Neuronal stem cell (in vitro differentiated cells): ENCODE measurements around the gene ORM2.
A peak's percentile ranks its signal among the peaks of the same experiment; 100 is the strongest.

Source experiments
- DNase-seq: peaks from one replicate; pipeline ENCODE4 v3.0.0-alpha.2; 2013; ENCODE audit warnings: low spot score
- H2AFZ ChIP-seq: one replicate; pipeline ENCODE4 v1.6.1; 2013; ENCODE audit warnings: mild to moderate bottlenecking, low read length, inconsistent platforms
- H2AK5ac ChIP-seq: 2 replicates; pipeline ENCODE4 v1.6.1; 2013; ENCODE audit warnings: low read depth, mild to moderate bottlenecking, inconsistent platforms, low read length, moderate library complexity, mixed read lengths
- H2BK120ac ChIP-seq: 2 replicates; pipeline ENCODE4 v1.6.1; 2013; ENCODE audit warnings: low read depth, mild to moderate bottlenecking, inconsistent platforms, low read length, moderate library complexity, mixed read lengths
- H2BK12ac ChIP-seq: one replicate; pipeline ENCODE4 v1.6.1; 2013; ENCODE audit warnings: low read length, inconsistent platforms
- H2BK15ac ChIP-seq: 2 replicates; pipeline ENCODE4 v1.6.1; 2013; ENCODE audit warnings: mild to moderate bottlenecking, low read length, inconsistent platforms, mixed read lengths
- H2BK5ac ChIP-seq: one replicate; pipeline ENCODE4 v1.6.1; 2013; ENCODE audit warnings: inconsistent platforms, mild to moderate bottlenecking, low read length, moderate library complexity
- H3K14ac ChIP-seq: one replicate; pipeline ENCODE4 v1.6.1; 2013; ENCODE audit warnings: low read length, inconsistent platforms
- H3K18ac ChIP-seq: 2 replicates; pipeline ENCODE4 v1.6.1; 2013; ENCODE audit warnings: low read length, inconsistent platforms
- H3K23ac ChIP-seq: 2 replicates; pipeline ENCODE4 v1.6.1; 2013; ENCODE audit warnings: low read depth, mild to moderate bottlenecking, mixed read lengths, low read length, inconsistent platforms; ENCODE audit not compliant: poor library complexity
- H3K27ac ChIP-seq: replicated peaks from 3 replicates; pipeline ENCODE4 v1.5.1; 2013; ENCODE audit warnings: low read length, inconsistent platforms
- H3K27me3 ChIP-seq, 3 experiments: 2 replicates each; pipeline ENCODE4 v1.6.1; 2013; ENCODE audit warnings: low read length in 3 of 3, mild to moderate bottlenecking in 2 of 3, inconsistent platforms in 1 of 3, low read depth in 1 of 3, mixed read lengths in 1 of 3, moderate library complexity in 1 of 3; ENCODE audit not compliant: control insufficient read depth in 3 of 3, insufficient read depth in 3 of 3
- H3K36me3 ChIP-seq, 2 donors: replicated peaks in 1 of 2; 2 replicates each; pipeline ENCODE4 v1.6.1; 2013; ENCODE audit warnings: low read length in 2 of 2; ENCODE audit not compliant: control insufficient read depth in 2 of 2, insufficient read depth in 2 of 2
- H3K4ac ChIP-seq: 2 replicates; pipeline ENCODE4 v1.6.1; 2013; ENCODE audit warnings: inconsistent platforms, mild to moderate bottlenecking, low read length, moderate library complexity
- H3K4me1 ChIP-seq, 2 donors: 1 replicate in 1 of 2; 2 replicates in 1 of 2; pipeline ENCODE4 v1.6.1; 2013; ENCODE audit warnings: low read length in 2 of 2, low read depth in 1 of 2; ENCODE audit not compliant: control insufficient read depth in 2 of 2, insufficient read depth in 1 of 2
- H3K4me2 ChIP-seq: one replicate; pipeline ENCODE4 v1.6.1; 2013; ENCODE audit warnings: mild to moderate bottlenecking, low read length, inconsistent platforms; ENCODE audit not compliant: insufficient read depth, poor library complexity, severe bottlenecking
- H3K4me3 ChIP-seq, 2 donors: 2 replicates each; pipeline ENCODE4 v1.5.1; 2013; ENCODE audit warnings: low read length in 2 of 2, mild to moderate bottlenecking in 2 of 2, inconsistent platforms in 1 of 2, moderate library complexity in 1 of 2
- H3K79me1 ChIP-seq: one replicate; pipeline ENCODE4 v1.6.1; 2013; ENCODE audit warnings: low read depth, mild to moderate bottlenecking, inconsistent platforms, low read length, moderate library complexity
- H3K9ac ChIP-seq: one replicate; pipeline ENCODE4 v1.6.1; 2013; ENCODE audit warnings: mild to moderate bottlenecking, low read depth, low read length, inconsistent platforms; ENCODE audit not compliant: poor library complexity
- H3K9me3 ChIP-seq, 2 donors: replicated peaks in 1 of 2; 2 replicates each; pipeline versions ENCODE3 to v1.6.1; 2013; ENCODE audit warnings: low read length in 2 of 2, mild to moderate bottlenecking in 2 of 2, inconsistent platforms in 1 of 2, low read depth in 1 of 2, mixed read lengths in 1 of 2, moderate library complexity in 1 of 2; ENCODE audit not compliant: control insufficient read depth in 2 of 2, insufficient read depth in 1 of 2
- H4K8ac ChIP-seq: one replicate; pipeline ENCODE4 v1.6.1; 2013; ENCODE audit warnings: low read depth, mild to moderate bottlenecking, inconsistent platforms, low read length, moderate library complexity
- H4K91ac ChIP-seq: one replicate; pipeline ENCODE4 v1.6.1; 2013; ENCODE audit warnings: low read length, low read depth, mild to moderate bottlenecking, inconsistent platforms; ENCODE audit not compliant: poor library complexity
- WGBS, 2 donors: extraction: QIAGEN DNeasy Blood & Tissue Kit; methylation state at CpG; one replicate each; pipeline ENCODE4 v1.1.7; 2013; ENCODE audit warnings: missing lambda C conversion rate in 2 of 2, mixed read lengths in 1 of 2; ENCODE audit not compliant: insufficient read length in 2 of 2, insufficient replicate concordance in 1 of 2; ENCODE audit errors: extremely low coverage in 2 of 2; 5-methylcytosine and 5-hydroxymethylcytosine counted together

Gene ORM2

GRCh38 chr9:114338187-114338586 lies 8.5 kb downstream of the ORM2 start:
- Histone ChIP-seq H2BK120ac (no peak overlapping the region), H3K4me3 (no peak overlapping the region), H2BK15ac (no peak overlapping the region), H2BK12ac (peak overlapping the region; percentile 6), H3K36me3 (peaks cover 19 to 53% of the 10 kb centered on the region in 2 donors), H3K23ac (no peak overlapping the region), H3K27me3 (no peaks in the 10 kb centered on the region), H3K79me1 (no peaks in the 10 kb centered on the region), H3K4me1 (no peaks in the 10 kb centered on the region), H3K4me2 (no peak overlapping the region), H3K14ac (no peak overlapping the region), H3K9ac (no peak overlapping the region), H2AK5ac (no peak overlapping the region), H3K9me3 (no peaks in the 10 kb centered on the region), H2BK5ac (no peak overlapping the region), H4K91ac (no peak overlapping the region), H3K18ac (no peak overlapping the region), H3K27ac (no peak overlapping the region), H4K8ac (no peak overlapping the region), H2AFZ (no peak overlapping the region), H3K4ac (no peak overlapping the region)
- no CpG with 5 or more reads among the region's 2 CpGs for WGBS, 2 donors
- no peak for DNase-seq

- Histone ChIP-seq H2AFZ (no peak overlapping the region), H3K9me3 (no peaks in the 10 kb centered on the region), H4K91ac (no peak overlapping the region), H3K79me1 (no peaks in the 10 kb centered on the region), H3K23ac (no peak overlapping the region), H2BK5ac (no peak overlapping the region), H2BK15ac (no peak overlapping the region), H3K14ac (no peak overlapping the region), H3K4me1 (no peaks in the 10 kb centered on the region), H3K18ac (no peak overlapping the region), H2BK12ac (no peak overlapping the region), H3K9ac (no peak overlapping the region), H4K8ac (no peak overlapping the region), H3K4me2 (no peak overlapping the region), H3K36me3 (peaks cover 21 to 64% of the 10 kb centered on the region in 2 donors), H3K4ac (no peak overlapping the region), H3K4me3 (no peak overlapping the region), H3K27ac (no peak overlapping the region), H3K27me3 (no peaks in the 10 kb centered on the region), H2AK5ac (no peak overlapping the region), H2BK120ac (no peak overlapping the region)
- no CpG with 5 or more reads among the region's 16 CpGs for WGBS, 2 donors
- DNase-seq: peak; percentile 20
These were observed 9.7 kb downstream of the ORM2 start for GRCh38 chr9:114339130-114339908.

- no peak overlapping the region for H2AK5ac ChIP-seq
- H3K4me2 ChIP-seq: no peak overlapping the region
- H4K91ac ChIP-seq: no peak overlapping the region
- H3K4me3 ChIP-seq: no peak overlapping the region
- peaks cover 27 to 70% of the 10 kb centered on the region in 2 donors for H3K36me3 ChIP-seq
- no peaks in the 10 kb centered on the region for H3K9me3 ChIP-seq
- no peak overlapping the region for H3K18ac ChIP-seq
- H3K23ac ChIP-seq: no peak overlapping the region
- no peak overlapping the region for H2BK5ac ChIP-seq
- no peak overlapping the region for H2BK15ac ChIP-seq
- H3K4ac ChIP-seq: no peak overlapping the region
- H3K9ac ChIP-seq: no peak overlapping the region
- H3K4me1 ChIP-seq: no peaks in the 10 kb centered on the region
- no peak overlapping the region for H3K14ac ChIP-seq
- no peak overlapping the region for H2BK120ac ChIP-seq
- no peaks in the 10 kb centered on the region for H3K27me3 ChIP-seq
- no peak overlapping the region for H3K27ac ChIP-seq
- no peak for DNase-seq
- H2BK12ac ChIP-seq: no peak overlapping the region
- H3K79me1 ChIP-seq: no peaks in the 10 kb centered on the region
- no CpG with 5 or more reads among the region's 12 CpGs for WGBS, 2 donors
- H4K8ac ChIP-seq: no peak overlapping the region
- no peak overlapping the region for H2AFZ ChIP-seq
These were observed 11.6 kb downstream of the ORM2 start for GRCh38 chr9:114341152-114341830.

GRCh38 chr9:114341991-114342390 lies 12.3 kb downstream of the ORM2 start:
- H2AFZ ChIP-seq: no peak overlapping the region
- no peak overlapping the region for H3K27ac ChIP-seq
- H3K14ac ChIP-seq: no peak overlapping the region
- no peaks in the 10 kb centered on the region for H3K27me3 ChIP-seq
- H2BK15ac ChIP-seq: no peak overlapping the region
- no peaks in the 10 kb centered on the region for H3K9me3 ChIP-seq
- H2BK120ac ChIP-seq: no peak overlapping the region
- no peaks in the 10 kb centered on the region for H3K79me1 ChIP-seq
- DNase-seq: no peak
- no CpG with 5 or more reads among the region's 4 CpGs for WGBS, 2 donors
- H4K91ac ChIP-seq: no peak overlapping the region
- H3K18ac ChIP-seq: no peak overlapping the region
- no peak overlapping the region for H2BK5ac ChIP-seq
- no peak overlapping the region for H3K4ac ChIP-seq
- H2BK12ac ChIP-seq: no peak overlapping the region
- no peak overlapping the region for H2AK5ac ChIP-seq
- no peaks in the 10 kb centered on the region for H3K4me1 ChIP-seq
- peaks cover 30 to 75% of the 10 kb centered on the region in 2 donors for H3K36me3 ChIP-seq
- H4K8ac ChIP-seq: no peak overlapping the region
- no peak overlapping the region for H3K4me2 ChIP-seq
- H3K4me3 ChIP-seq: no peak overlapping the region
- H3K23ac ChIP-seq: no peak overlapping the region
- no peak overlapping the region for H3K9ac ChIP-seq
